Raji (cell line): Measurements from ENCODE around the gene RBM18.

Source experiments
- POLR2A ChIP-seq: IDR thresholded peaks from 2 replicates; pipeline ENCODE4 v1.6.1; 2011; ENCODE audit warnings: low read depth, low read length, control low read depth; ENCODE audit not compliant: insufficient read depth

RBM18 gene

DNA sequence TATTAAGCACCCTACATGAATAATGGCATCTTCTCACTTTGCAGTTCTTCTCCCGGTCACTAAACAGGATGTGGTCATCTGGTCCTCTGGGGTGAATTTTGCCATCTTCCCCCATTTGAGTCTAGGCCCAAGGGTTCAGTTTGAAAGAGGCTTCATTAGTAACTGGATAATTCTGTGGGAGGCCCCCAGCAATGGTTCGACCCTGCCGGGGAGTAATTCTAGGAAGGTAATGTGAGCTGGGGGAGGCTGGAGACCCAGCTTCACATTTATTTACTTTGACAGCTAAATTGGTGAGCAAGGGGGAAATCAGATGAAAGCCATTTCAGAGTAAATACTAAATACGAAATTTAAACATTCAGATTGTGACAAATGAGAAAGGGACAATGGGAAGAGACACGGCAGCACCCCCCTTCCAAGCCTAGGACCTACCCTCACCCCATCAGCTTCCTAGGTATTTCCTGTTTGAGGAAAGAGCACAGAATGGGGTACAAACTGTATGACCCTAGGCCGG lies 31.8 kb downstream of the RBM18 start:
- TF ChIP-seq POLR2A = no peak

DNA sequence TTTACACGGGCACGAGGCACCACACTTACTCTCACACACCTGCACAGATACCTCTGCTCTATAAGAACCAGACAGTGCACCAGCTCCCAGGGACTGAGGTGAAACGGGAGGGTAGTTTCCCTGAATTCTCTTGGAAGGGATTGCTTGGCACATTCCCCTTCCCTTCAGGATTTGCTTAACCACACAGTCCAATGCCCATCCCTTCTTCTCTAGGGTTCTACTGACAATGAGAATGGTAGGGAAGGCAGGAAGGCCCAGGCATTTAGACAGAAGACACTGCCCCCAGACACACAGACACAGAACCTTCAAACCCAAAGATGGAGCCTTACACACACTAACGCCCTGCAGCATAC lies 35.2 kb downstream of the RBM18 start:
- no peak for TF ChIP-seq POLR2A

DNA sequence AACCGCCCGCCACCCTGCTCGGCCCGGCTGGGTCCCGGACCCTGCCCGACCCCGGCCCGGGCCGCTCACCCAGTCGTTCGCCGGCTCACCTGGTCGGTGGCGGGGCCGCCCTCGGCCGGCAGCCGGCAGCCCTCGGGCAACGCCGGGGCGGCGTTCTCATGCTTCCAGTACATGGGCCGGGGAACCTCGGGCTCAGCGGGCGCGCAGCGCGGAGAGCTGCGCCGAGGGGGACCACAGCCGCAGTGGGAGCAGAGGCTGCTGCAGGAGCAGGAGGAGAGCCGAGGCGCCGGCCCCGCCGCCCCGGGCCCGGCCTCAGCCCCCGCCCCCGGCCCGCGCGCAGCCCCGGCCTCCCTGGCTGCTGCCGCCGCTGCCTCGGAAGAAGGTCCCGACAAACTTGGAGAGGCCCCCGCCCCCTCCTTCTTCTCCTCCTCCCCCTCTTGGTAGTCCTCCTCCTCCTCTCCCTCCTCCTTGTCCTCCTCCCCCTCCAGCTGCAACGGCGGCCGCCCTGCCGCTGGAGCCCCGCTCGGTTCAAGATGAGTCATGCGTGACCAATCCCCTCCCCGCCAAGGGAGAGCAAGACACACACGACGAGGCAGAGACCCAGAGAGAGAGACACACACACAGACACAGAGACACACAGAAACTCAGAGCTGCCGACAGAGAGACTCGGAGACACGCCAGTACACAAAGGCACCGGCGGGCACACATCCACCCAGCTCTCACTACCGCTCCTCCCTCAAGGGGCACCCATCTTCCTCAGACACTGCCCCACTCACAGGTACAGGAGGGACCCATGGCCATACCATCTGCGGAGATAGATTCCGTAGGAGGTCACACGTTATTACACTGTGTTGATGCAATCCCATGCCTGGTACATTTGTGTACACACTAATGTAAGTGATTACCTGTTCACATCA lies 35.8 kb downstream of the RBM18 start, which contains the start of gene LHX6:
TSS of gene LHX6 (minus strand) at position 390 of the 917 bp plus-strand sequence. CDS start at position 173, 217 bp downstream.
- no peak for TF ChIP-seq POLR2A

GRCh38 chr9:122228191-122228567 lies 36.5 kb downstream of the RBM18 start:
- no peak for TF ChIP-seq POLR2A

- no peak for TF ChIP-seq POLR2A
These were observed 37.1 kb downstream of the RBM18 start for GRCh38 chr9:122227575-122227900.

GRCh38 chr9:122226758-122227574 lies 37.7 kb downstream of the RBM18 start:
- TF ChIP-seq POLR2A = no peak

GRCh38 chr9:122226142-122226757 lies 38.4 kb downstream of the RBM18 start:
- no peak for TF ChIP-seq POLR2A

- no peak for TF ChIP-seq POLR2A
These were observed 39.1 kb downstream of the RBM18 start for GRCh38 chr9:122225312-122226141.

- TF ChIP-seq POLR2A = no peak
These were observed 41.2 kb downstream of the RBM18 start for GRCh38 chr9:122223435-122223834.

DNA sequence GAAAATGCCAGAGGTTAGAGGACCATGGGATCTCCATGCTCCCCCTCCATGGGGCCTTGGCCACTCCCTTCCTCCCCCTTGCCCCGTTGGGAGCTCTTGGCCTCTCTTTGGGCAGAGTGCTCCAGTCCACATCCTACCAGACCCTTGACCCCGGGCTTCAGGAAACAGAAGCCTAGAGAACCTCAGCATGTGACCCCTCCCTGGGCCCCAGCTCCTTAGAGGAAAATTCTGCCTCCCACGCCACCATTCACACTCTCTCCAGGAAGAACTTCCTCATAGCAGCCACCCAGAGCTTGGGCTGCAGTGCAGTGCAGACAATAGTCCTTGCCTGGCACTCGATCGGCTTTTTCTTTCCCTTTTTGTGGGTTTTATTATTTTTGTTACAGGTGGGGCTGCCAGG lies 41.8 kb downstream of the RBM18 start:
- TF ChIP-seq POLR2A = no peak

DNA sequence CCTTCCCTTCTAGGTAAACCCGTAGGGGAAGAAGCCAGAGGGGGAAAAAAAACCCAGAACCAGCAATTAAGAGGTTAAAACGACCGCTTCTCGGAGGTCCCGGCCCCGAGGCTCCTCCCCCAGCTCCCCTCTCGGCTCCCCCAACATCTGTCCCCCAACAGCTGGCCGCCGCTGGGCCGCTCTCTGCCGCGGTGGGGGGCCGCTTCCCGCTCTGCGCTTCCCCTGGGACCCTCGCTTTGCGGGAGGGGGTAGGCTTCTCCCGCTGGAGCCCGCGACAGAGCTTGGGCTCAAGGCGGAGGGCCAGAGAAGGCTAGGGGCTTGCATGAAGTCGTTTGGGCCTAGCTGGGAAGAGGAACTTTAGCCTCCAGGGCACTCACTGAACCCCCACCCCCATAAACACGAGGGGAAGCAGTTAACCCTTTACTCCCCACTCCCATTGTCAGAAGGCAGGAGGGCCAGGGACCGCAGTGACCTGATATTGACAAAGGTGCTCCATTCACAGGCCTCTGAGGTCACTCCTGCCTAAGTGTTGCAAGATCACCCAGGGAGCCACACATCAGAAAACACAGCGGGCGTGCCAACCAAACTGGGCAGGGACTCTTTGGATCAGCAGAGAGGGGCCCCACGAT lies 43.3 kb downstream of the RBM18 start:
- TF ChIP-seq POLR2A = no peak

- TF ChIP-seq POLR2A = no peak
These were observed 43.9 kb downstream of the RBM18 start for GRCh38 chr9:122220673-122221182.

- no peak for TF ChIP-seq POLR2A
These were observed 44.6 kb downstream of the RBM18 start for GRCh38 chr9:122219856-122220672.
